Measurements from ENCODE around the gene SCUBE1.

GRCh38 chr22:43179146-43179910 is 163.8 kb downstream of the SCUBE1 start:
- TF ChIP-seq POLR2AphosphoS5 (IDR thresholded peaks at IDR 0.05) (no peak), CTCF (IDR thresholded peaks at IDR 0.05) (no peak)
